ENCODE results near the gene IMMT.

IMMT gene

GRCh38 chr2:86213056-86213455 is 17.8 kb upstream of the IMMT start:
- H3K14ac ChIP-seq (ENCODE audit: low read length in 2 of 2): no peak overlapping the region
- no peaks in the 10 kb centered on the region for H3K9me3 ChIP-seq (ENCODE audit: control insufficient read depth, low read length)
- H4K8ac ChIP-seq (ENCODE audit: low read length): no peak overlapping the region
- H3K4me1 ChIP-seq (ENCODE audit: control insufficient read depth, insufficient read depth, low read depth, low read length): no peaks in the 10 kb centered on the region
- H2BK15ac ChIP-seq (ENCODE audit: low read depth, poor library complexity, severe bottlenecking): no peak overlapping the region
- no peak overlapping the region for H3K27ac ChIP-seq (ENCODE audit: low read length, poor library complexity, severe bottlenecking)
- H2AK5ac ChIP-seq (ENCODE audit: low read length, severe bottlenecking): no peak overlapping the region
- WGBS: 100% methylated on average over 1 of the region's 1 CpG
- H3K23ac ChIP-seq (ENCODE audit: low read length in 2 of 2): no peak overlapping the region
- H3K4me2 ChIP-seq (ENCODE audit: low read length, poor library complexity, severe bottlenecking): no peak overlapping the region
- H3K18ac ChIP-seq (ENCODE audit: low read depth in 1 of 2, low read length in 2 of 2): no peak overlapping the region
- no peak overlapping the region for H3K4ac ChIP-seq (ENCODE audit: low read depth in 1 of 2, low read length in 2 of 2)
- no peak overlapping the region for H2AFZ ChIP-seq (ENCODE audit: low read depth, low read length)
- H2BK5ac ChIP-seq (ENCODE audit: low read depth, low read length, poor library complexity, severe bottlenecking): no peak overlapping the region
- H3K27me3 ChIP-seq (ENCODE audit: control insufficient read depth in 1 of 2, insufficient read depth in 1 of 2, low read length in 2 of 2): no peaks in the 10 kb centered on the region
- no peak for DNase-seq
- peaks cover 12 to 61% of the 10 kb centered on the region in 2 experiments for H3K36me3 ChIP-seq (ENCODE audit: control insufficient read depth in 1 of 2, insufficient read depth in 2 of 2, low read depth in 1 of 2, low read length in 2 of 2)
- no peak overlapping the region for H2BK12ac ChIP-seq (ENCODE audit: low read length in 2 of 2)
- no peak overlapping the region for H3K9ac ChIP-seq (ENCODE audit: low read length)
- H3K4me3 ChIP-seq (ENCODE audit: insufficient read depth in 1 of 2, low read depth in 1 of 2, low read length in 2 of 2): no peak overlapping the region
- H2BK120ac ChIP-seq (ENCODE audit: low read depth, low read length): no peak overlapping the region
- peaks cover 1% of the 10 kb centered on the region for H3K79me1 ChIP-seq (replicated peaks; ENCODE audit: low read length, poor library complexity, severe bottlenecking)
- H4K91ac ChIP-seq (ENCODE audit: low read length): no peak overlapping the region

- WGBS: 100% methylated on average over 1 of the region's 2 CpGs
- Histone ChIP-seq H3K27ac (ENCODE audit: low read length, poor library complexity, severe bottlenecking) (no peak overlapping the region), H2BK12ac (ENCODE audit: low read length in 2 of 2) (no peak overlapping the region), H3K4me2 (ENCODE audit: low read length, poor library complexity, severe bottlenecking) (no peak overlapping the region), H3K4me3 (ENCODE audit: insufficient read depth in 1 of 2, low read depth in 1 of 2, low read length in 2 of 2) (no peak overlapping the region), H3K4me1 (ENCODE audit: control insufficient read depth, insufficient read depth, low read depth, low read length) (no peaks in the 10 kb centered on the region), H3K27me3 (ENCODE audit: control insufficient read depth in 1 of 2, insufficient read depth in 1 of 2, low read length in 2 of 2) (no peaks in the 10 kb centered on the region), H2BK5ac (ENCODE audit: low read depth, low read length, poor library complexity, severe bottlenecking) (no peak overlapping the region), H2AFZ (ENCODE audit: low read depth, low read length) (no peak overlapping the region), H2AK5ac (ENCODE audit: low read length, severe bottlenecking) (no peak overlapping the region), H3K14ac (ENCODE audit: low read length in 2 of 2) (no peak overlapping the region), H3K79me1 (replicated peaks; ENCODE audit: low read length, poor library complexity, severe bottlenecking) (peaks cover 1% of the 10 kb centered on the region), H3K23ac (ENCODE audit: low read length in 2 of 2) (no peak overlapping the region), H3K36me3 (ENCODE audit: control insufficient read depth in 1 of 2, insufficient read depth in 2 of 2, low read depth in 1 of 2, low read length in 2 of 2) (peaks cover 20 to 73% of the 10 kb centered on the region in 2 experiments), H4K8ac (ENCODE audit: low read length) (no peak overlapping the region), H3K9me3 (ENCODE audit: control insufficient read depth, low read length) (no peaks in the 10 kb centered on the region), H4K91ac (ENCODE audit: low read length) (no peak overlapping the region), H3K9ac (ENCODE audit: low read length) (no peak overlapping the region), H2BK120ac (ENCODE audit: low read depth, low read length) (no peak overlapping the region), H2BK15ac (ENCODE audit: low read depth, poor library complexity, severe bottlenecking) (no peak overlapping the region), H3K18ac (ENCODE audit: low read depth in 1 of 2, low read length in 2 of 2) (no peak overlapping the region), H3K4ac (ENCODE audit: low read depth in 1 of 2, low read length in 2 of 2) (no peak overlapping the region)
- DNase-seq: no peak
Observed at GRCh38 chr2:86211796-86212188, 16.5 kb upstream of the IMMT start.

GRCh38 chr2:86211033-86211795 is 16.0 kb upstream of the IMMT start:
- Histone ChIP-seq H3K9me3 (ENCODE audit: control insufficient read depth, low read length) (no peaks in the 10 kb centered on the region), H2BK120ac (ENCODE audit: low read depth, low read length) (no peak overlapping the region), H2BK12ac (ENCODE audit: low read length in 2 of 2) (no peak overlapping the region), H4K91ac (ENCODE audit: low read length) (no peak overlapping the region), H3K14ac (ENCODE audit: low read length in 2 of 2) (no peak overlapping the region), H3K23ac (ENCODE audit: low read length in 2 of 2) (no peak overlapping the region), H3K4ac (ENCODE audit: low read depth in 1 of 2, low read length in 2 of 2) (no peak overlapping the region), H3K27ac (ENCODE audit: low read length, poor library complexity, severe bottlenecking) (no peak overlapping the region), H2AK5ac (ENCODE audit: low read length, severe bottlenecking) (no peak overlapping the region), H3K4me3 (ENCODE audit: insufficient read depth in 1 of 2, low read depth in 1 of 2, low read length in 2 of 2) (no peak overlapping the region), H3K9ac (ENCODE audit: low read length) (no peak overlapping the region), H2BK5ac (ENCODE audit: low read depth, low read length, poor library complexity, severe bottlenecking) (no peak overlapping the region), H2BK15ac (ENCODE audit: low read depth, poor library complexity, severe bottlenecking) (no peak overlapping the region), H2AFZ (ENCODE audit: low read depth, low read length) (no peak overlapping the region), H3K4me1 (ENCODE audit: control insufficient read depth, insufficient read depth, low read depth, low read length) (no peaks in the 10 kb centered on the region), H3K79me1 (replicated peaks; ENCODE audit: low read length, poor library complexity, severe bottlenecking) (peaks cover 4% of the 10 kb centered on the region), H3K27me3 (ENCODE audit: control insufficient read depth in 1 of 2, insufficient read depth in 1 of 2, low read length in 2 of 2) (no peaks in the 10 kb centered on the region), H4K8ac (ENCODE audit: low read length) (no peak overlapping the region), H3K36me3 (ENCODE audit: control insufficient read depth in 1 of 2, insufficient read depth in 2 of 2, low read depth in 1 of 2, low read length in 2 of 2) (peaks cover 24 to 79% of the 10 kb centered on the region in 2 experiments), H3K4me2 (ENCODE audit: low read length, poor library complexity, severe bottlenecking) (no peak overlapping the region), H3K18ac (ENCODE audit: low read depth in 1 of 2, low read length in 2 of 2) (no peak overlapping the region)
- DNase-seq: no peak
- WGBS: 100% methylated on average over 1 of the region's 2 CpGs

- no peak overlapping the region for H3K9ac ChIP-seq (ENCODE audit: low read length)
- no peak overlapping the region for H4K8ac ChIP-seq (ENCODE audit: low read length)
- no peak overlapping the region for H2BK5ac ChIP-seq (ENCODE audit: low read depth, low read length, poor library complexity, severe bottlenecking)
- no peak for DNase-seq
- H2AK5ac ChIP-seq (ENCODE audit: low read length, severe bottlenecking): no peak overlapping the region
- H3K4me3 ChIP-seq (ENCODE audit: insufficient read depth in 1 of 2, low read depth in 1 of 2, low read length in 2 of 2): no peak overlapping the region
- H3K79me1 ChIP-seq (replicated peaks; ENCODE audit: low read length, poor library complexity, severe bottlenecking): peaks cover 25% of the 10 kb centered on the region
- no peak overlapping the region for H2AFZ ChIP-seq (ENCODE audit: low read depth, low read length)
- WGBS: 90% methylated on average over 6 of the region's 7 CpGs
- H3K23ac ChIP-seq (ENCODE audit: low read length in 2 of 2): no peak overlapping the region
- H2BK15ac ChIP-seq (ENCODE audit: low read depth, poor library complexity, severe bottlenecking): no peak overlapping the region
- H4K91ac ChIP-seq (ENCODE audit: low read length): no peak overlapping the region
- no peak overlapping the region for H2BK120ac ChIP-seq (ENCODE audit: low read depth, low read length)
- no peaks in the 10 kb centered on the region for H3K9me3 ChIP-seq (ENCODE audit: control insufficient read depth, low read length)
- H3K4me2 ChIP-seq (ENCODE audit: low read length, poor library complexity, severe bottlenecking): no peak overlapping the region
- H3K14ac ChIP-seq (ENCODE audit: low read length in 2 of 2): no peak overlapping the region
- H3K27ac ChIP-seq (ENCODE audit: low read length, poor library complexity, severe bottlenecking): no peak overlapping the region
- no peak overlapping the region for H3K4ac ChIP-seq (ENCODE audit: low read depth in 1 of 2, low read length in 2 of 2)
- H2BK12ac ChIP-seq (ENCODE audit: low read length in 2 of 2): no peak overlapping the region
- no peak overlapping the region for H3K18ac ChIP-seq (ENCODE audit: low read depth in 1 of 2, low read length in 2 of 2)
- no peaks in the 10 kb centered on the region for H3K4me1 ChIP-seq (ENCODE audit: control insufficient read depth, insufficient read depth, low read depth, low read length)
- H3K27me3 ChIP-seq (ENCODE audit: control insufficient read depth in 1 of 2, insufficient read depth in 1 of 2, low read length in 2 of 2): no peaks in the 10 kb centered on the region
- H3K36me3 ChIP-seq (ENCODE audit: control insufficient read depth in 1 of 2, insufficient read depth in 2 of 2, low read depth in 1 of 2, low read length in 2 of 2): peaks cover 16 to 40% of the 10 kb centered on the region in 2 experiments
Observed at GRCh38 chr2:86204458-86204857, 9.2 kb upstream of the IMMT start.
